H9 (cell line): ENCODE data around the gene POLQ. TPM values are rescaled to one million over a fixed set of nuclear protein-coding genes. Genes with fewer than 3 reads are reported as not detected.

Experiments
- DNase-seq: peaks from one replicate; pipeline ENCODE4 v3.0.0-alpha.2; 2017
- H2AFZ ChIP-seq: one replicate; pipeline ENCODE4 v1.6.1; 2013; ENCODE audit warnings: mild to moderate bottlenecking, low read length, control low read depth, moderate library complexity
- H2AK5ac ChIP-seq: 2 replicates; pipeline ENCODE4 v1.6.1; 2013; ENCODE audit warnings: low read length, control low read depth, mixed read lengths; ENCODE audit not compliant: insufficient read length
- H2BK120ac ChIP-seq: one replicate; pipeline ENCODE4 v1.6.1; 2013; ENCODE audit warnings: low read depth, mild to moderate bottlenecking, low read length, control low read depth, inconsistent platforms; ENCODE audit not compliant: poor library complexity, severe bottlenecking
- H2BK12ac ChIP-seq: 2 replicates; pipeline ENCODE4 v1.6.1; 2013; ENCODE audit warnings: low read length, control low read depth, mixed read lengths, low read depth; ENCODE audit not compliant: insufficient read length
- H2BK15ac ChIP-seq: 2 replicates; pipeline ENCODE4 v1.6.1; 2013; ENCODE audit warnings: low read depth, low read length, control low read depth
- H2BK20ac ChIP-seq: one replicate; pipeline ENCODE4 v1.6.1; 2013; ENCODE audit warnings: low read depth, mild to moderate bottlenecking, low read length, control low read depth, inconsistent platforms; ENCODE audit not compliant: poor library complexity, severe bottlenecking
- H2BK5ac ChIP-seq: 2 replicates; pipeline ENCODE4 v1.6.1; 2013; ENCODE audit warnings: low read length, control low read depth, mixed read lengths; ENCODE audit not compliant: insufficient read length
- H3K14ac ChIP-seq: 2 replicates; pipeline ENCODE4 v1.6.1; 2013; ENCODE audit warnings: low read length, control low read depth; ENCODE audit not compliant: insufficient read depth
- H3K18ac ChIP-seq: 2 replicates; pipeline ENCODE4 v1.6.1; 2013; ENCODE audit warnings: low read depth, mild to moderate bottlenecking, mixed read lengths, low read length, control low read depth; ENCODE audit not compliant: insufficient read length
- H3K23ac ChIP-seq: 2 replicates; pipeline ENCODE4 v1.6.1; 2013; ENCODE audit warnings: low read length, control low read depth, mixed read lengths, low read depth; ENCODE audit not compliant: insufficient read length
- H3K23me2 ChIP-seq: 2 replicates; pipeline ENCODE4 v1.6.1; 2013; ENCODE audit warnings: low read depth, mild to moderate bottlenecking, mixed read lengths, low read length, control low read depth; ENCODE audit not compliant: insufficient read length, poor library complexity, severe bottlenecking
- H3K27ac ChIP-seq: 2 replicates; pipeline ENCODE4 v1.5.1; 2013; ENCODE audit warnings: low read length, control low read depth, mixed read lengths, low read depth; ENCODE audit not compliant: insufficient read length
- H3K27me3 ChIP-seq: 2 replicates; pipeline ENCODE4 v1.6.1; 2013; ENCODE audit warnings: low read length, control low read depth, inconsistent platforms; ENCODE audit not compliant: insufficient read depth
- H3K4ac ChIP-seq: 2 replicates; pipeline ENCODE4 v1.6.1; 2013; ENCODE audit warnings: low read depth, mild to moderate bottlenecking, control low read depth, inconsistent platforms, low read length, moderate library complexity
- H3K4me1 ChIP-seq: 2 replicates; pipeline ENCODE4 v1.6.1; 2013; ENCODE audit warnings: low read length, control low read depth, inconsistent platforms; ENCODE audit not compliant: insufficient read depth
- H3K4me2 ChIP-seq: 2 replicates; pipeline ENCODE4 v1.6.1; 2013; ENCODE audit warnings: low read length, control low read depth, mixed read lengths; ENCODE audit not compliant: insufficient read length, insufficient read depth
- H3K56ac ChIP-seq: 2 replicates; pipeline ENCODE4 v1.6.1; 2013; ENCODE audit warnings: low read depth, mild to moderate bottlenecking, mixed read lengths, low read length, control low read depth; ENCODE audit not compliant: insufficient read length
- H3K79me1 ChIP-seq: 2 replicates; pipeline ENCODE4 v1.6.1; 2013; ENCODE audit warnings: low read depth, mild to moderate bottlenecking, moderate library complexity, low read length, control low read depth, inconsistent platforms; ENCODE audit not compliant: insufficient read depth, poor library complexity, severe bottlenecking
- H3K79me2 ChIP-seq: 2 replicates; pipeline ENCODE4 v1.6.1; 2013; ENCODE audit warnings: low read length, control low read depth, inconsistent platforms; ENCODE audit not compliant: insufficient read depth
- H3K9ac ChIP-seq: 2 replicates; pipeline ENCODE4 v1.6.1; 2013; ENCODE audit warnings: low read length, control low read depth, mixed read lengths; ENCODE audit not compliant: insufficient read length; ENCODE audit errors: extremely low read depth
- H3K9me3 ChIP-seq: one replicate; pipeline ENCODE4 v1.6.1; 2013; ENCODE audit warnings: low read depth, low read length, inconsistent platforms; ENCODE audit not compliant: control insufficient read depth
- H3T11ph ChIP-seq: one replicate; pipeline ENCODE4 v1.6.1; 2013; ENCODE audit warnings: mild to moderate bottlenecking, low read length, control low read depth, inconsistent platforms
- H4K20me1 ChIP-seq: one replicate; pipeline ENCODE4 v1.6.1; 2013; ENCODE audit not compliant: control insufficient read depth, insufficient read length, insufficient read depth
- H4K5ac ChIP-seq: 2 replicates; pipeline ENCODE4 v1.6.1; 2013; ENCODE audit warnings: low read depth, mild to moderate bottlenecking, mixed read lengths, low read length, control low read depth; ENCODE audit not compliant: insufficient read length
- H4K8ac ChIP-seq: replicated peaks from 2 replicates; pipeline ENCODE4 v1.6.1; 2013; ENCODE audit warnings: low read length, control low read depth, mixed read lengths, low read depth; ENCODE audit not compliant: insufficient read length
- H4K91ac ChIP-seq: 2 replicates; pipeline ENCODE4 v1.6.1; 2013; ENCODE audit warnings: low read depth, mild to moderate bottlenecking, moderate library complexity, mixed read lengths, low read length, control low read depth; ENCODE audit not compliant: insufficient read length
- H3K27ac Mint-ChIP-seq, 3 experiments: 2 replicates in 2 of 3; 3 replicates in 1 of 3; pipeline ENCODE4 v1.8.0; 2020 to 2021; ENCODE audit warnings: mixed read lengths in 3 of 3, mild to moderate bottlenecking in 1 of 3, moderate library complexity in 1 of 3
- H3K27me3 Mint-ChIP-seq: 2 replicates; pipeline ENCODE4 v1.8.0; 2021; ENCODE audit warnings: low read depth, mild to moderate bottlenecking, moderate library complexity, mixed read lengths
- H3K36me3 Mint-ChIP-seq, 3 experiments: 2 replicates in 2 of 3; 3 replicates in 1 of 3; pipeline ENCODE4 v1.8.0; 2020 to 2021; ENCODE audit warnings: low read depth in 3 of 3, mixed read lengths in 3 of 3; ENCODE audit not compliant: insufficient read depth in 1 of 3
- H3K4me1 Mint-ChIP-seq, 2 experiments: 2 replicates each; pipeline ENCODE4 v1.8.0; 2020; ENCODE audit warnings: mixed read lengths in 2 of 2
- H3K4me3 Mint-ChIP-seq, 2 experiments: 2 replicates in 1 of 2; 3 replicates in 1 of 2; pipeline ENCODE4 v1.8.0; 2020 to 2021; ENCODE audit warnings: mild to moderate bottlenecking in 2 of 2, mixed read lengths in 2 of 2, moderate library complexity in 1 of 2
- H3K9me3 Mint-ChIP-seq, 2 experiments: 2 replicates in 1 of 2; 3 replicates in 1 of 2; pipeline ENCODE4 v1.8.0; 2020; ENCODE audit warnings: mild to moderate bottlenecking in 2 of 2, mixed read lengths in 2 of 2, moderate library complexity in 1 of 2
- WGBS: extraction: QIAGEN DNeasy Blood & Tissue Kit; methylation state at CpG from one replicate; pipeline ENCODE4 v1.1.7; 2013; ENCODE audit warnings: missing lambda C conversion rate, low lambda C conversion rate, mixed read lengths; ENCODE audit not compliant: insufficient read length; ENCODE audit errors: extremely low coverage; 5-methylcytosine and 5-hydroxymethylcytosine counted together
- total RNA-seq: library from RNA; stranded (reverse); gene quantifications from 2 replicates; pipeline ENCODE4 v1.2.1, GENCODE V29; 2021
- TF ChIP-seq, protein P1 (sequence below): fragments of 200-600 bp; sonication (generic); conservative IDR thresholded peaks from 3 replicates; pipeline ENCODE4 v1.8.0; 2021; ENCODE audit warnings: antibody characterized with exemption, mild to moderate bottlenecking

Gene POLQ
- total RNA-seq, 1 experiment from 2014 or later: 15.4 TPM

GRCh38 chr3:121557426-121557934, 11.7 kb upstream of the POLQ start:
- Histone ChIP-seq H3K4me2 (no peak overlapping the region), H4K8ac (no peak overlapping the region), H3K4ac (no peak overlapping the region), H3K23me2 (no peaks in the 10 kb centered on the region), H3K23ac (no peak overlapping the region), H4K20me1 (no peaks in the 10 kb centered on the region), H3T11ph (no peak overlapping the region), H3K27ac (no peak overlapping the region), H2BK120ac (no peak overlapping the region), H2BK20ac (no peak overlapping the region), H3K9ac (no peak overlapping the region), H3K18ac (no peak overlapping the region), H3K79me1 (no peaks in the 10 kb centered on the region), H2BK5ac (no peak overlapping the region), H3K9me3 (no peaks in the 10 kb centered on the region), H4K91ac (no peak overlapping the region), H3K4me1 (no peaks in the 10 kb centered on the region; the same call in 1 of the 2 replicates), H2AFZ (no peak overlapping the region), H2BK12ac (no peak overlapping the region), H3K14ac (no peak overlapping the region), H2AK5ac (no peak overlapping the region), H4K5ac (no peak overlapping the region), H3K27me3 (no peaks in the 10 kb centered on the region), H3K56ac (no peak overlapping the region), H3K79me2 (no peaks in the 10 kb centered on the region), H2BK15ac (no peak overlapping the region)
- DNase-seq: no peak
- no CpG with 5 or more reads among the region's 5 CpGs for WGBS
- Mint-ChIP-seq H3K4me3 (no peak overlapping the region), H3K27me3 (no peaks in the 10 kb centered on the region), H3K27ac (no peak overlapping the region; a peak in 1 of 7 replicates), H3K36me3 (peaks cover 0 to 6% (median 2%) of the 10 kb centered on the region in 3 experiments; a peak in 3 of 7 replicates), H3K4me1 (peaks cover 12% of the 10 kb centered on the region in 2 experiments), H3K9me3 (peaks cover 4 to 9% of the 10 kb centered on the region in 2 experiments; a peak in 4 of 5 replicates)
- TF ChIP-seq, protein P1, sequence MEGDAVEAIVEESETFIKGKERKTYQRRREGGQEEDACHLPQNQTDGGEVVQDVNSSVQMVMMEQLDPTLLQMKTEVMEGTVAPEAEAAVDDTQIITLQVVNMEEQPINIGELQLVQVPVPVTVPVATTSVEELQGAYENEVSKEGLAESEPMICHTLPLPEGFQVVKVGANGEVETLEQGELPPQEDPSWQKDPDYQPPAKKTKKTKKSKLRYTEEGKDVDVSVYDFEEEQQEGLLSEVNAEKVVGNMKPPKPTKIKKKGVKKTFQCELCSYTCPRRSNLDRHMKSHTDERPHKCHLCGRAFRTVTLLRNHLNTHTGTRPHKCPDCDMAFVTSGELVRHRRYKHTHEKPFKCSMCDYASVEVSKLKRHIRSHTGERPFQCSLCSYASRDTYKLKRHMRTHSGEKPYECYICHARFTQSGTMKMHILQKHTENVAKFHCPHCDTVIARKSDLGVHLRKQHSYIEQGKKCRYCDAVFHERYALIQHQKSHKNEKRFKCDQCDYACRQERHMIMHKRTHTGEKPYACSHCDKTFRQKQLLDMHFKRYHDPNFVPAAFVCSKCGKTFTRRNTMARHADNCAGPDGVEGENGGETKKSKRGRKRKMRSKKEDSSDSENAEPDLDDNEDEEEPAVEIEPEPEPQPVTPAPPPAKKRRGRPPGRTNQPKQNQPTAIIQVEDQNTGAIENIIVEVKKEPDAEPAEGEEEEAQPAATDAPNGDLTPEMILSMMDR: no peak
